GM19455 (cell line): ENCODE results near the gene BCKDHA.
"Not testable (repeated sequence)": the region's sequence is repeated elsewhere in the genome, so short reads cannot be mapped to it uniquely, and the experiment has no call there.

Experiments
- ATAC-seq: cut with Tn5 transposase; IDR thresholded peaks from one replicate; pipeline ENCODE4 v1.9.1; 2021; ENCODE audit not compliant: unreplicated experiment

The BCKDHA gene

GRCh38 chr19:41403181-41403970, 5.8 kb downstream of the BCKDHA start:
- ATAC-seq, result no peak

GRCh38 chr19:41405776-41406175, 8.2 kb downstream of the BCKDHA start:
- ATAC-seq, result no peak

DNA sequence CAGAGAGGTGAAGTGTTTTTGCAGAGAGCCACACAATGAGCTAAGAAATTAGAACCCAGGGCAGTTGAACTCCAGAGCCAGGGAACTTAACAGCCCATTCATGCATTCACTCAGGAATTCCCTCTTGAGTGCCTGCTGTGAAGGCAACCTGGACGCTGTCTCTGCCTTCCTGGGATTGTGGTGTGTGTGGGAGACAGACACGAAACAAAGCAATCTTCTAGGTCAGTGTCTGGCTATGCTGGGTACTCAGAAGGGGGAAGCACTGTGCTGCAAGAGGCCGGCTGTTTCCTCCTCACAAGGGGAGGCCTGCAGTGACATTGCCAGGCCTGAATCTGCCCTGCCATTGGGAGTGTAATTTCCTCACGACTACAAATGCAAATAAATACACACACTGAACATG, 9.7 kb downstream of the BCKDHA start:
- ATAC-seq, result no peak

DNA sequence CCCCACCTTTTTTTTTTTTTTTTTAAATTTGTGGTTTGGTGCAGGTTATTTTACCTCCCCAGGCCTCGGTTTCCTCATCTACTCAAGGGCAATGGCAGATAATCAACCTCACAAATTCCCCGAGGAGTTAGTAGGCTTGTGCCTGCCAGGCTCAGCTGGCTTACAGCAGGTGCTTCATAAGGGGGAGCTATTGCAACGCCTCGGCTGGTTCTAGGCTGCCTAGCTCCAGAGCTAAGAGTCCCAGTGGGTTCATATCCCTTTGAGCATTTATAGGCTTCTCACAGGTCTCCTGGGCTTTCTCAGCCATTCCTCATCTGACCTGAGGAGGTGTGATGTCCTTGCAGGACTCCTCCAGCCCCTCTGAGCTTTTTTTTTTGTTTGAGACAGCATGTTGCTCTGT, 10.6 kb downstream of the BCKDHA start:
- ATAC-seq, result no peak

DNA sequence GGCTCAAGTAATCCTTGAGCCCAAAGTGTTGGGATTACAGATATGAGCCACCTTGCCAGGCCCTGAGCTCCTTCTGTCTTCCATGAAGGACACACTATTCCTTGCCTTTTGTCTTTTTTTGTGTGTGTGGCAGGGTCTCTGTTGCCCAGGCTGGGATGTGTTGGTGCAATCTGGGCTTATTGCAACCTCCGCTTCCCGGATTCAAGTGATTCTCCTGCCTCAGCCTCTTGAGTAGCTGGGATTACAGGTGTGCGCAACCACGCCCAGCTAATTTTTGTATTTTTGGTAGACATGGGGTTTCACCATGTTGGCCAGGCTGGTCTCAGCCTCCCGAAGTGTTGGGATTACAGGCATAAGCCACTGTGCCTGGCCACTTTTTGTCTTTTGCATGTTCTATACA, 11.2 kb downstream of the BCKDHA start:
- not testable (repeated sequence) for ATAC-seq

DNA sequence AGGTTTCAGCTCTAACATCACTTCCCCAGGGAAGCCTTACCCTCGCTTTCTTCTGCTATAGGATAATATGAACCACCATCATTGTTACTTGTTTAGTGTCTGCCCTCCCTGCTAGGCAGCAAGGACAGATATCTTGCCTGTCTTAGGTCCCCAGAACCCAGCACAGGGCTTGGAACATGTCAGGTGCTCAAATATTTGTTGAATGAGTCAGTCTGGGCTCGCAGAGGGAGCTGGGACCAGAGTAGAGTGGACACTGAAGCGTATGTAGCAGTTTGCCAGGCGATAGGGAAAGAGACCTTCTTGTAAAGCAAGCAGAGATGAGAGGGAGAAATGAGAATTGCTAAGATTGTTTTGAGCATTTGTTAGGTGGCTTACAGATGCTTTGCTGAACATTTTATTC, 11.7 kb downstream of the BCKDHA start:
- ATAC-seq, result no peak

- no peak for ATAC-seq
Measured at GRCh38 chr19:41410336-41411054, 12.9 kb downstream of the BCKDHA start.

GRCh38 chr19:41411100-41411967, 13.7 kb downstream of the BCKDHA start:
- no peak for ATAC-seq

DNA sequence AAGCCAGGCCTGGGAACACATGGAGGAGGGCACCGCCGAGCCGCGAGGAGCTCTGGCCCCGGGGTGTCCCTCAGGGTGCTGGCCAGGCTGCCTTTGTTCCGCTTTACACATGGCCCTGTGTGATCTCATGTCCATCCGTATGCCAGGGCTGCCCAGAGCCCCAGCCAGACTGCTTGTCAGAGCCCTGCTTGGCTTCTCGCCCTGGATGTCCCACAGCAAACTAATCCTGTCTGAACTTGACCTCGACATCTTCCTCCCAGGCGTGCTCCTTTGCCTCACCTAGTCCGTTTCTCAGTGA, 14.3 kb downstream of the BCKDHA start:
- ATAC-seq, result no peak

- no peak for ATAC-seq
Measured at GRCh38 chr19:41412953-41413352, 15.3 kb downstream of the BCKDHA start.

- no peak for ATAC-seq
Measured at GRCh38 chr19:41413947-41414346, 16.3 kb downstream of the BCKDHA start.

DNA sequence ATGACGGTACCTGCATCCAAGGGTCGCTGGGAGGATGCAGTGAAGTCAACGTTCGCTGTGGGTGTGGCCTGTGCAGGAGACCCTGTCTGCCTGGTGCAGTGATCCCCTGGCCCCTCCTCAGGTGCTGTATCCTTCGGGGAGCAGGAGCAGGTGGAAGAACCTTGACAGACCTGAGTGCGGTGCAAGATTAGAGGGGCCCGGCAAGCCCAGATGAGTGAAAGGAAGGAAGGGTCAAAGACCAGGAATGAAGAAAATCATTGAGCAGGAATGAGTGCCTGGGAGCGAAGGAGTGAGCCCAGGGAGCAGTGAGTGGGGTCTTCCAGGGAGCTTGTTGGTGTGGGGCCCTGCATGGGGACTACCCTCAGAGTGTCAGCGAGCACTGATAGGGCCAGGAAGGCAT, 16.8 kb downstream of the BCKDHA start:
- ATAC-seq, result no peak

DNA sequence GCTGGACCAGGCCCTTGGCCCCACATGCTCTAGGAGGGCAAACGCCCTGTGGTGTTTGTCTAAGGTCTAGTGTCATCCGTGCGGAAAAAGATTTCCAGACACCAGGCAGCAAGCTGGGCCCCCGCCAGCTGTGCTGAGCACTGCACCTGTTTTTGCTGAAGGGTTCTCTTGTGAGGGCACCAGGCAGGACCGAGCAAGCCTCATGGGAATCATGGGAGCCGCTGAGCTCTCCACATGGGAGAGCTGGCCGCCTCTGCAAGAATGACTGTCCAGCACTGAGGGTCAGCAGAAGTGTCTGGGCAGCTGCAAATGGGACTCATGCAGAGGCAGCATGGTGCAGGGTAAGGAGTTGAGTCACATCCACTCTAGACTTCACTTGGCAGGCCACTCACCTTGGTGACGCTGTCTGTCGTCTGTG, 17.5 kb downstream of the BCKDHA start:
- ATAC-seq, result no peak

DNA sequence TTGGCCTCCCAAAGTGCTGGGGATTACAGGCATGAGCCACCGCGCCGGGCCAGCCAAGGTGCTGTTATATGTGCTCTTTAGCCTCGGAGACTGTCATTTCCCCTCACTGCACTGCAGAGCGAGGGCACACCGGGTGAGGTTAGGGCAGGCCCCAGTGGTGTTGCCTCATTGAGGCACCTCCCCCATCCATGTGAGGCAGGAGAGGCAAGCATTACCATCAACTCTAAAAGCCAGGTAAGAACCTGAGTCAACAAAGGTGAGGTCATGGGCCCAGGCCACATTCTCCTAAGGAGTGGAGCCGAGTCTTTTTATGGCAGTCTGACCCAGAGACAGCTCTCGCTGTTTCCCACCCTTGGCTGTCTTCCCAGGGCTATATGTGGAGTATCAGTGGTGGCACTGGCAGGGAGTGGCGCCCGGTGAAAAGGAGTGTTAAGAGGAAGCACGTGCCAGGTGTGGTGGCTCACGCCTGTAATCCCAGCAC, 18.6 kb downstream of the BCKDHA start:
- ATAC-seq, result no peak

- ATAC-seq, result no peak
Measured at GRCh38 chr19:41420101-41420880, 22.7 kb downstream of the BCKDHA start.

- no peak for ATAC-seq
Measured at GRCh38 chr19:41421314-41421713, 23.7 kb downstream of the BCKDHA start.

DNA sequence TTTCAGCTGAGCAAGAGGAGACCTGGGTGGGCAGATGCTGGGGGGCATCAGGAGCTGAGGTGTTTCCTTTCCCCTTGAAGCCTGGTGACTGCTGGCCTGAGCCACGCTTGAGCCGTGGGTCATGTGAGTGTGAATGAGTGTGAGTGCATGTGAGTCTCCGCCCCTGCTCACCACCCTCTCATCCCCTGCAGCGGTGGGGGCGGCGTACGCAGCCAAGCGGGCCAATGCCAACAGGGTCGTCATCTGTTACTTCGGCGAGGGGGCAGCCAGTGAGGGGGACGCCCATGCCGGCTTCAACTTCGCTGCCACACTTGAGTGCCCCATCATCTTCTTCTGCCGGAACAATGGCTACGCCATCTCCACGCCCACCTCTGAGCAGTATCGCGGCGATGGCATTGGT, 24.4 kb downstream of the BCKDHA start:
- ATAC-seq, result no peak

- no peak for ATAC-seq
Measured at GRCh38 chr19:41422456-41422855, 24.8 kb downstream of the BCKDHA start.

GRCh38 chr19:41422955-41423354, 25.3 kb downstream of the BCKDHA start:
- no peak for ATAC-seq

DNA sequence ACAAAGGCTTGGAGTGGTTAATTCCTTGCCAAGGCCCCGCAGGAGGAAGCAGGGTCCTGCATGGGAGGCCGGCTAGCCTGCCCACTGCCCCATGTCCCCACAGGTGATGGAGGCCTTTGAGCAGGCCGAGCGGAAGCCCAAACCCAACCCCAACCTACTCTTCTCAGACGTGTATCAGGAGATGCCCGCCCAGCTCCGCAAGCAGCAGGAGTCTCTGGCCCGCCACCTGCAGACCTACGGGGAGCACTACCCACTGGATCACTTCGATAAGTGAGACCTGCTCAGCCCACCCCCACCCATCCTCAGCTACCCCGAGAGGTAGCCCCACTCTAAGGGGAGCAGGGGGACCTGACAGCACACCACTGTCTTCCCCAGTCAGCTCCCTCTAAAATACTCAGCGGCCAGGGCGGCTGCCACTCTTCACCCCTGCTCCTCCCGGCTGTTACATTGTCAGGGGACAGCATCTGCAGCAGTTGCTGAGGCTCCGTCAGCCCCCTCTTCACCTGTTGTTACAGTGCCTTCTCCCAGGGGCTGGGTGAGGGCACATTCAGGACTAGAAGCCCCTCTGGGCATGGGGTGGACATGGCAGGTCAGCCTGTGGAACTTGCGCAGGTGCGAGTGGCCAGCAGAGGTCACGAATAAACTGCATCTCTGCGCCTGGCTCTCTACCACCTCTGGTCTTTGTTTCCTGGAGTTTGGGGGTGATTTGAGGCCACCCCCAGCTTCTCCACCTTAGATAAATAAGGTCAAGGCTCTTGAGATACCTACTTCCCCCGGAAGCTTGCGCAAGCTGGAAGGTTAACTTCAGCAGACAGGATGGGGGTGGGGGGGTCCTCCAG, 26.9 kb downstream of the BCKDHA start:
- ATAC-seq, result no peak
